K562 (cell line): Measurements from ENCODE around the gene CMBL. TPM values are rescaled to one million over a fixed set of nuclear protein-coding genes. Genes with fewer than 3 reads are reported as not detected.

ENCODE experiments used
- ATAC-seq: fragments of 200-7000 bp; cut with Tn5 transposase; 3 replicates; pipeline ENCODE4 v1.9.1; 2020; ENCODE audit warnings: moderate library complexity
- BruUV-seq: library from RNA; stranded (reverse); fragments of 400-500 nt; replicated peaks from 2 replicates; lab custom pipeline; 2021; lab: Mats Ljungman, UMichigan
- CTCF ChIA-PET: fragments of 300-600 bp; formaldehyde crosslinking; extraction: SDS; loops from one replicate; lab custom pipeline; 2021; ENCODE audit warnings: low intra/inter-chr PET ratio; lab: Yijun Ruan, JAX
- POLR2A ChIA-PET: fragments of 300-600, 350-650 bp; sonication (Branson Sonifier 250); formaldehyde crosslinking; extraction: SDS; loops from one replicate; lab custom pipeline; 2021; ENCODE audit warnings: antibody characterized with exemption, inconsistent platforms; lab: Yijun Ruan, JAX
- DNase-seq, 4 experiments: peaks; one replicate each; pipeline versions ENCODE4 v3.0.0 to v3.0.0-alpha.2; 2011 to 2018; ENCODE audit warnings: low spot score in 3 of 4, mixed read lengths in 3 of 4; ENCODE audit errors: extremely low read depth in 1 of 4
- FAIRE-seq: peaks from 2 replicates; lab custom pipeline; 2011; peaks lifted over from hg19 to GRCh38; lab: Jason Lieb, UNC
- H2AFZ ChIP-seq: 2 replicates; pipeline ENCODE4 v1.6.0; 2011; ENCODE audit warnings: low read depth, low read length, control low read depth, inconsistent platforms
- H3K27ac ChIP-seq: fragments of 200-600 bp; 3 replicates; pipeline ENCODE4 v1.8.0; 2011; ENCODE audit warnings: low read depth, mild to moderate bottlenecking, control low read depth, inconsistent platforms, low read length, moderate library complexity, mixed read lengths; ENCODE audit errors: extremely low read depth
- H3K27me3 ChIP-seq, 2 experiments: fragments of 300-600 bp in 1 of 2; 2 replicates in 1 of 2; 3 replicates in 1 of 2; pipeline versions ENCODE4 v1.6.0 to v1.8.0; 2011; ENCODE audit warnings: inconsistent platforms in 2 of 2, low read length in 2 of 2, mild to moderate bottlenecking in 1 of 2, mixed read lengths in 1 of 2, moderate library complexity in 1 of 2; ENCODE audit not compliant: control insufficient read depth in 2 of 2, insufficient read depth in 2 of 2
- H3K36me3 ChIP-seq: fragments of 300-600 bp; 3 replicates; pipeline ENCODE4 v1.8.0; 2011; ENCODE audit warnings: mild to moderate bottlenecking, low read length, inconsistent platforms; ENCODE audit not compliant: control insufficient read depth, insufficient read depth
- H3K4me1 ChIP-seq, 2 experiments: fragments of 200-600 bp in 1 of 2; replicated peaks in 1 of 2; 2 replicates in 1 of 2; 3 replicates in 1 of 2; pipeline versions ENCODE4 v1.5.1 to v1.8.0; 2011; ENCODE audit warnings: inconsistent platforms in 2 of 2, low read length in 2 of 2, mild to moderate bottlenecking in 1 of 2, mixed read lengths in 1 of 2, moderate library complexity in 1 of 2; ENCODE audit not compliant: control insufficient read depth in 2 of 2, insufficient read depth in 2 of 2
- H3K4me2 ChIP-seq: 2 replicates; pipeline ENCODE4 v1.6.1; 2011; ENCODE audit warnings: low read length, control low read depth, inconsistent platforms, mixed read lengths; ENCODE audit not compliant: insufficient read depth
- H3K4me3 ChIP-seq: fragments of 200-600 bp; sonication (generic), shearing (Covaris generic); 2 replicates; pipeline ENCODE4 v1.5.1; 2016; ENCODE audit warnings: control low read depth, inconsistent platforms
- H3K79me2 ChIP-seq: fragments of 200-600 bp; 3 replicates; pipeline ENCODE4 v1.8.0; 2011; ENCODE audit warnings: low read length, inconsistent platforms; ENCODE audit not compliant: control insufficient read depth, insufficient read depth
- H3K9ac ChIP-seq, 2 experiments: 2 replicates each; pipeline versions ENCODE4 v1.6.0 to v1.6.1; 2011; ENCODE audit warnings: low read depth in 2 of 2, low read length in 2 of 2, control low read depth in 1 of 2, inconsistent platforms in 1 of 2, mild to moderate bottlenecking in 1 of 2, mixed read lengths in 1 of 2; ENCODE audit not compliant: insufficient read depth in 1 of 2
- H3K9me1 ChIP-seq: one replicate; pipeline ENCODE4 v1.6.0; 2011; ENCODE audit warnings: inconsistent platforms, mild to moderate bottlenecking, low read length, moderate library complexity; ENCODE audit not compliant: control insufficient read depth, insufficient read depth
- H3K9me3 ChIP-seq: replicated peaks from 2 replicates; pipeline ENCODE4 v1.5.1; 2011; ENCODE audit warnings: low read depth, low read length, inconsistent platforms; ENCODE audit not compliant: control insufficient read depth, insufficient read depth
- H4K20me1 ChIP-seq: replicated peaks from 2 replicates; pipeline ENCODE4 v1.6.1; 2011; ENCODE audit warnings: low read length, inconsistent platforms, mixed read lengths; ENCODE audit not compliant: control insufficient read depth, insufficient read depth
- CEBPZ ChIP-seq: fragments of 150-350 bp; IDR thresholded peaks from 2 replicates; pipeline ENCODE4 v1.6.1; 2014; ENCODE audit warnings: low read depth, mild to moderate bottlenecking, low read length, borderline replicate concordance
- CLOCK ChIP-seq: fragments of 250-450 bp; sonication (Bioruptor Pico); IDR thresholded peaks from 2 replicates; pipeline ENCODE4 v1.4.0; 2020; ENCODE audit warnings: mild to moderate bottlenecking, moderate library complexity, borderline replicate concordance
- CREBBP ChIP-seq: IDR thresholded peaks from one replicate; pipeline ENCODE4 v1.6.1; 2012; ENCODE audit warnings: low read depth, mild to moderate bottlenecking, control low read depth, inconsistent platforms, low read length
- FOXP4 ChIP-seq: sonication (generic); formaldehyde crosslinking; IDR thresholded peaks from 2 replicates; pipeline ENCODE4 v1.8.0; 2022; ENCODE audit warnings: mild to moderate bottlenecking, missing genetic modification reagents, borderline replicate concordance
- PATZ1 ChIP-seq: fragments of 250-450 bp; sonication (Bioruptor Pico); IDR thresholded peaks from 2 replicates; pipeline ENCODE4 v1.5.0; 2020; ENCODE audit warnings: mild to moderate bottlenecking, borderline replicate concordance
- PTBP1 ChIP-seq: fragments of 200-400 bp; formaldehyde crosslinking; IDR thresholded peaks from 2 replicates; pipeline ENCODE4 v1.6.1; 2017; ENCODE audit warnings: low read depth, low read length
- SMAD4 ChIP-seq: fragments of 250-450 bp; sonication (Bioruptor Pico); conservative IDR thresholded peaks from 2 replicates; pipeline ENCODE4 v1.8.0; 2021; ENCODE audit warnings: inconsistent platforms, mild to moderate bottlenecking, moderate library complexity
- ZNF384 ChIP-seq: IDR thresholded peaks from 2 replicates; pipeline ENCODE4 v1.6.1; 2012; ENCODE audit warnings: low read depth, low read length, improper control_type of control experiment
- ZNF395 ChIP-seq: fragments of 200-800 bp; sonication (Bioruptor generic); IDR thresholded peaks from 2 replicates; pipeline ENCODE4 v1.6.1; 2017; ENCODE audit warnings: missing genetic modification characterization, missing compliant biosample characterization
- WGBS: fragments of 100-300 bp; shearing (Covaris generic); methylation state at CpG from one replicate; pipeline ENCODE4 v1.1.6; 2016; ENCODE audit warnings: low coverage, mixed read lengths; ENCODE audit not compliant: insufficient coverage; ENCODE audit errors: missing lambda C conversion rate; 5-methylcytosine and 5-hydroxymethylcytosine counted together
- in situ Hi-C: fragments of 300-500 bp; cut with MboI; formaldehyde crosslinking; loops from 4 replicates; pipeline ENCODE4 v1.15.0; 2018; ENCODE audit warnings: inconsistent platforms, mixed read lengths
- intact Hi-C: fragments of 100-400 bp; cut with micrococcal nuclease; formaldehyde crosslinking; loops from 2 replicates; pipeline ENCODE4 v1.14.2; 2022
- polyA plus RNA-seq, 8 experiments: library from polyadenylated mRNA; depleted of rRNA in 4 of 8; stranded (reverse) in 5 of 8; unstranded in 3 of 8; fragments of >200 nt; fragmentation: Nextera tagmentation in 2 of 8; fragmentation: Illumina TruSeq in 1 of 8; extraction: Ambion mirVana in 2 of 8; extraction: Trizol in 1 of 8; gene quantifications; 2 replicates each; pipeline versions ENCODE4 v1.2.1 to v1.2.3, GENCODE V29; 2011 to 2014; ENCODE audit warnings: inconsistent platforms in 1 of 8, missing spikeins in 1 of 8
- total RNA-seq, 7 experiments: library from RNA; depleted of rRNA in 6 of 7; stranded (reverse); fragments of >200 nt in 6 of 7; fragmentation: Illumina TruSeq in 2 of 7; extraction: Trizol in 2 of 7; gene quantifications; 2 replicates each; pipeline versions ENCODE4 v1.2.1 to v1.2.3, GENCODE V29; 2011 to 2021; ENCODE audit warnings: low replicate concordance in 1 of 7

CMBL gene
- total and polyA plus RNA-seq, 9 of the 15 experiments (the other 6 are each of a cell fraction or from before 2014, with no cell fraction given), result 22.6 to 192 (median 71.1) TPM

GRCh38 chr5:10332301-10332700 lies 24.6 kb upstream of the CMBL start:
- no peak overlapping the region for H2AFZ ChIP-seq
- BruUV-seq, result no TSS peak
- POLR2A ChIA-PET, result no interaction called here
- CTCF ChIA-PET, result no interaction called here
- no peak overlapping the region for H3K4me3 ChIP-seq
- H3K9me3 ChIP-seq, result no peaks in the 10 kb centered on the region; the same call in 1 of the 2 replicates
- DNase-seq, result no peak
- no peaks in the 10 kb centered on the region for H3K36me3 ChIP-seq
- FAIRE-seq, result no peak
- H3K9ac ChIP-seq, result no peak overlapping the region
- in situ Hi-C loops, result no loop called here
- H4K20me1 ChIP-seq, result no peaks in the 10 kb centered on the region
- ATAC-seq, result no peak
- H3K27me3 ChIP-seq, result no peaks in the 10 kb centered on the region
- no peaks in the 10 kb centered on the region for H3K79me2 ChIP-seq
- no peak overlapping the region for H3K4me2 ChIP-seq
- 84% methylated on average over 5 of the region's 5 CpGs for WGBS
- no peak overlapping the region for H3K27ac ChIP-seq
- intact Hi-C loops, result no loop called here
- no peaks in the 10 kb centered on the region for H3K9me1 ChIP-seq
- peaks cover 7% of the 10 kb centered on the region in 2 experiments; a peak in 4 of 5 replicates for H3K4me1 ChIP-seq
- TF ChIP-seq PATZ1 (no peak), PTBP1 (no peak), CLOCK (CRISPR knock-in tag) (no peak), CREBBP (no peak), CEBPZ (no peak), ZNF395 (no peak), FOXP4 (CRISPR knock-in tag) (no peak), ZNF384 (no peak), SMAD4 (CRISPR knock-in tag) (no peak)
